Activated gamma-delta T cell treated with Interleukin-2 at 50 U/mL for 16 hours (primary cell): ENCODE data around the gene IRF2.
"Not testable (repeated sequence)": the region's sequence is repeated elsewhere in the genome, so short reads cannot be mapped to it uniquely, and the experiment has no call there.

ENCODE experiments used
- DNase-seq: peaks from one replicate; pipeline ENCODE4 v3.0.0-alpha.2; 2020

The IRF2 gene

DNA sequence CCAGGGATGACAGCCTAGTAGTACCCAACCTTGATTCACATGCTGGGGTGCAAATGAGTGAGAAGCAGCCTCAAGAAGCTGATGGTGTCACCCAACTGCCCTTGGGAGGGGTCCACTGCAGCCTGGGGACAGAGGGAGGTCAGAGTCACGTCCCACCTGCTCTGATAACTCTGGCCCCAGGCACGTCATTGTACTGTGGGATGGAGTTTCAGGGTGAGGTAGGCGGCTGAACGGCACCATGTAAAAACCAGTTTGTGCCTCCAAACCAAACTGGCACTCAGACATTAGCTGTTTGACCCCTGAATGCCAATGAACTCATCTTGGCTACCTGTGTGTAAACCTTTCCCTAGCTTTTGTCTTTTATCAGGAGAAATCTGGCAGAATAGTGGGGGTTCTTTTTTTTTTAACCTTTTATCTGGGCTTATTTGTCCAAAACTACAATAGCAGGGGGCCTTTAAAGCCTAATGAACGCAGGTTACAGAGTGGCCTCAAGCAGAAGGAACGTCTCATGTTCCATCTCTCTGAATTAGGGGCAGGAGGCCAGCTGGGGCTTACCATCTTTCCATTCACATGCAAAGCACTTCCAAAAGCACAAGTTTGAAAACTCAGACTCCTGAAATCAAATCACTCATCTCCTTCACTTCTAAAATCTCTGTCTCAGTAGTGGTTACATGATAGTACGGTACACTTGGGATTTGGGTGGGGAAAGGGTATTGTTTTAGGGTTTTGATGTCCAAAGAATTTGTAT lies 89.4 kb downstream of the IRF2 start:
- DNase-seq: no peak

DNA sequence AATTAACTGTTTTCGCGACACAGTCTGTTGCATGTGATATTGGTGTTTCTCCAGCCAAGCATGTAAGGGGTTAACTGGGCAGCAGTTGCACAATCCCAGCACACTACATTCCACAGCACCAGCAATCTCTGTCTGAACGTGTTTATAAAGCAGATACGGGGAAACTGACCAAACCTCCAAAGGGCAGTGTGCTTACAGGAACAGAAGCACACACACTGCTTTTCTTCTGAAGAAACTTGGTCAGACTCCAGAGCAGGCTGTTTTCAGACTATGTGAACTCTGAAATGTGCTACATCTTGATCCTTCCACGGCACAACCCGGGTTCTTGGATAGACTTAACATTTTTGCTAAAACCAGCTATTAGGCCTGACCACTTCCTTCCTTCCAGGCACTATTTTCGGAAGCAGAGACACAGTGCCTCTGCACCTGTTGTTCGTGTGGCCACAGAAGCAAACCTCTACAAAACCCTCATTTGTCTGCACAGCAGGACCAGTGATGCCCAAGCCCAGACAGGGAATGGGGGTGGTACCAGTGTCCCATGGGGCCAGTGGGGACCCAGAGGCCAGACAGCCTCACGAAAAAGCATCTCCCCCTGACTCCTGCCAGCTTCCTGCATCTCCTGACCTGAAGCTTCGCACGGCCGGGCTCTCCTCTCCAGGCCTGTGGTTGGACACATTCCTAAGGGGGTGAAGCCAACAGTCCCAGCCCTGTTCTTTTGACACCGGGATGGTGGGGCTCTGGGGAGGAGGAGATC lies 90.1 kb downstream of the IRF2 start:
- no peak for DNase-seq

DNA sequence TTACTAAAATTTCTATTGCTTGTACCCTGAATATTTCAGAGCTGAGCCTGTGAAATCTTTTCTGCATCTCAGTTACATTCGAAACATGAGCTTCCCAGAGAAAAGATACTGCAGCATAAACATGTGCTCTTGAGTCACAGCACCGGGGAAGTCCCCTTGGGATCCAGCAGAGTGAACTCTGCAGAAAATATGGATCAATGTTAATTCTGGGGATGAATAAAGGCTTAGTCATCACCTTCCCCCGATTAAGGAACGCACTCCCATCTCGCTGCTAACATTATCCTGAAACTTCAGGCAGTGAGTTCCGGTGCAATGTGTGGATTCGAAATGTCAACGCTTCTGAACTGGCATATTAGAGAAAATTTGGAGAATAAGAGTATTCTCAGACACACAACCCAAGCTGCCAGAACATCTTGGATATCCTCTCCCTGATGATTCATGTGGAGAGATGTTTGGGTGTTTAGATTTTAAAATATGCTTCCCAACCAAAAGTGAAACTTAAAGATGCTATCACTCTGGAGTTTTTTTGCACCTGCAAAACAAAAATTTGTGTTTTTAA lies 90.8 kb downstream of the IRF2 start:
- no peak for DNase-seq

DNA sequence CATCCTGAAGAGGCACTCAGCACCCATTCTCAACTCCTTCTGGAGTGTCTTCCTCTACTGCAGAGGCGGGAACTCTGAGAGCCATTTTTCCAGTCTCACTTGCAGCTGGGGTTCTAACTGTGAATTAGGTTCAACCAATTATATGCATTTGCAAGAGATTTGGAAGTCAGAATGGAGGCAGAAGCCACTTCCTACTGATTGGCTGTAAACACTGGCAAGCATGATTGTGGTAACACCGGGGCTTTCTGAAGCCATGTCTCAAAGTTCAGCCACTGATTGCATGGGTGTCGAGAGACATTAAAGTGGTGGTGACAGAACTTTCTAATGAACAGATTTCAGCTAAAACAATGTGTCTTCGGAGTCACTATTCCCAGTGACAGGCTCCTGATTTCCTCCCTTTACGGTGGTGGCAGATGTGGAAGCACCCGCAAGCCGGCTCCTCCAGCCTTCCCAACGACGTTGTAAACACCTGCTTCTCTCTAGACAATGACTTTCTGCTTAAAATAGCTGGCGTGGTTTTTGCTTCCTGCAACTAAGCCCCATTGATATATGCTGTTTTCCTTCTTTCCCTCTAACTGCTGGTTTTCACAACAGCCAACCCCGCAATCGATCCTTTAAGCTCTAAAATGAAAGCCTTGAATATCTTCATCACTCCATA lies 92.0 kb downstream of the IRF2 start:
- DNase-seq: no peak

DNA sequence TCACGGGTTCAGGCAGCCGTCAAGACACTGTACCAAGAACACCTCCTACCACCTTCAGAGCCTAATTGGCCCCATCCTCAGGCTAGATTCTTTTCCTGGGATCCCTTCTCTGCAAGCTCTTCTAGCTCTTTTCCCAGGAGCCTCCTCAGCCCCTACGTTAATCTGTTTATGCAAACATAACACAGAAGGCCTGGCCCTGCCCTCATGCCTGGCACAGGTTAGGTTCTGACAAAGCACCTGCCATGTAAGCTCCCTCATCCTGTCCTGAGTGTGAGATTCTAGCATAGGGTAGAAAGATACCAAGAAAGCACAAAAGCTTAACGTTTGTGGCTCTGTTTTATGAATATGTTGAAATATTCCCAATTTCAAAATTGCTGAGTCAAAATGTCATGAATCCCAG lies 93.6 kb downstream of the IRF2 start:
- no peak for DNase-seq

DNA sequence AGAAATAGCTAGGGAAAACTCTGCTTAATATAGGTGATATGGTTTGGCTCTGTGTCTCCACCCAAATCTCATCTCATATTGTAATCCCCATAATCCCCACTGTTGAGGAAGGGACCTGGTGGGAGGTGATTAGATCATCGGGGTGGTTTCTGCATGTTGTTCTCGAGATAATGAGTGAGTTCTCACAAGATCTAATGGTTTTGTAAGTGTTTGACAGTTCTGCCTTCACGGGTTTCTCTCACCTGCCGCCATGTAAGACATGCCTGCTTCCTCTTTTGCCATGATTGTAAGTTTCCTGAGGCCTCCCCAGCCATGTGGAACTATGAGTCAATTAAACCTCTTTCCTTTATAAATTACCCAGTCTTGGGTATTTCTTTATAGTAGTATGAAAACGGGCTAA lies 94.1 kb downstream of the IRF2 start:
- not testable (repeated sequence) for DNase-seq

DNA sequence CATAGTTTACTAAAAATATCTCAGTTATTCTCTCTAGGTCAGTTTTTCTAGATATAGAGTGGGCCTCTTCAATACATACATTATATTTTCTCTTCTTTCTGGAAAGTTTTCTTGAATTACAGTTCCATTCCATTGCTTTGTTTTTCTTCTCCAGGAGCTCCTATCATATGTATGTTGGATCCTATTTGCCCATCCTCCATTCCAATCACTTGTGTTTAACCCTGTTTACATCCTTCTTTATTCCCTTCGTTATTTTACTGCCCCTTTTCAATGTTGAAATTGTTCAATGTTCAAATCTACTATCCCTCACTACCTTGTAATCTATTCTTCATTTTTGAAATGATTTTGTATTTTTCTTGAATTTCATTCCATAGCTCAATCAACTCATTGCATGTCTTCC lies 97.4 kb downstream of the IRF2 start:
- no peak for DNase-seq

DNA sequence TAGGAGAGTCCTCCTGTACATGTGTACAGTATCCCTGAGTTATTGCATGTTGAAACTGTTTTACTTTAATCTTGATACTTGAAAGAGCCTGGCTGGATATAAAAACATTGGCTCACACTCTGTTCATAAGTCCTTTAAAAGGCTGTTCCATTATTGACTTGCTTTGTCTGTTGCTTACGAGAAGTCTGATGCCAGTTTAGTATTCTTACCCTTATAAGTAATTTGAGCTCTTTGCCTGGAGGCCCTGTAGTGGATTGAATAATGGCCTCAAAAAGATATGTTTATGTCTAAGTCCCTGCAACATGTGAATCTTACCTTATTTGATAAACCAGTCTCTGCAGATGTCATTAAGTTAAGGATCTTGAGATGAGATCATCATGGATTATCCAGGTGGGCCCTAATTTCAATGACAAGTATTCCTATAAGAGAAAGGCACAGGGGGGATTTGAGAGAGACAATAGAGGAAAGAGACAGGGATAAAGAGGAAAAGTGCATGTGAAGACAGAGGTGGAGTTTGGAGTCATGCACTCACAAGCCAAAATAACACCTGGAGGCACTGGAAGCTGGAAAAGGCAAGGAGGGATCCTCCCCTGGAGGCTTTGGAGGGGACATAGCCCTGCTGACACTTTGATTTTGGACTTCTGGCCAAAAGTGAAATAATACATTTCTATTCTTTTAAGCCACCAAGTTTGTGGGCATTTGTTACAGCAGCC lies 98.1 kb downstream of the IRF2 start:
- DNase-seq: no peak

DNA sequence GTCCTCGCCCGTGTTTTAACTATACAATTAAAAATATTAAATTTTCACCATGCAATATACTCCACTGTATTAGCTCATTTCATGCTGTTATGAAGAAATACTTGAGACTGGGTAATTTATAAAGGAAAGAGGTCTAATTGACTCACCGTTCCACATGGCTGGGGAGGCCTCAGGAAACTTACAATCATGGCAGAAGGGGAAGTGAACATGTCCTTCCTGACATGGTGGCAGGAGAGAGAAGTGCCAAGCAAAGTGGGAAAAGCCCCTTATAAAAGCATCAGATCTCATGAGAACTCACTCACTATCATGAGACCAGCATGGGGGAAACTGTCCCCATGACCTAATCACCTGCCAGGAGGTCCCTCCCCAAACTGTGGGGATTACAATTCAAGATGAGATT lies 98.7 kb downstream of the IRF2 start:
- not testable (repeated sequence) for DNase-seq

DNA sequence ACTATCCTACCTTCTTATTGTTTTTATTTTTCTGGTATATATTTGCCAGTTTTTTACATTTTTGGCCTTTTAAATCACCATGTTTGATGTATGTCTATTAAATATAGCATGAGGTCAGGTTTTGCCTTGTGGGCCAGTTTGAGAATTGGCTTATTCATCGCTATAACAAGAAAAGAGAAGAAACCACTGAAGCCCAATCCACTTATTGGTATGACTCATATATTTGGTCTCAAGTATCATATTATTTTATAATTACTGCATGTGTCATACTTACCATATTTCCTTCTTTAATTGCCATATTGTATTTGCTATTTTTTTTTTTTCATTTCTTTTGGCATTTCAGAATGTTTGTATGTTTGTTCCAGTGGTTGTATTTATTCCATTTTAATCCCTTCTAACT lies 99.3 kb downstream of the IRF2 start:
- no peak for DNase-seq

DNA sequence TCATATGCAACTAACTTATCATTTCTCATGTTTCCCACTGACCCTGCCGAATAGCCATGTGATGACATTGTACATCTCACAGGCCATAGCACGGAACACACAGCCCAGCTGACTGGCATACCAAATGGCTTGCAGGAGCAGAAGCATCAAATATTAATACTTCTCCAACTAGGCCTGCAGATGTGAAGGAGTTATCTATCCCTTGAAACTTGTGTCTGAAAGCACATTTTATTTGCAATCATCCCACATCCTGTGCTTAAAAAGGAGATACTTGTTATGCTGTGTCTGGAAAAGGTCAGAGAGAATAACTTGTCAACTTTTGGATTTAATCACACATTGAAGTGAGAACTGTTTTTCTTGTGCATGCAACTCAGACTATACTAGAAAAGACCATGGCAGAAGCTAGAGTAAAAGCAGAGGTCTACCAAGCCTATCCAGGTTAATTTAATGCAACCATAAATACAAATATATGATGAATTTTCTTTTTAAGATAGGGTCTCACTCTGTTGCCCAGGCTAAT lies 100.4 kb downstream of the IRF2 start:
- no peak for DNase-seq

DNA sequence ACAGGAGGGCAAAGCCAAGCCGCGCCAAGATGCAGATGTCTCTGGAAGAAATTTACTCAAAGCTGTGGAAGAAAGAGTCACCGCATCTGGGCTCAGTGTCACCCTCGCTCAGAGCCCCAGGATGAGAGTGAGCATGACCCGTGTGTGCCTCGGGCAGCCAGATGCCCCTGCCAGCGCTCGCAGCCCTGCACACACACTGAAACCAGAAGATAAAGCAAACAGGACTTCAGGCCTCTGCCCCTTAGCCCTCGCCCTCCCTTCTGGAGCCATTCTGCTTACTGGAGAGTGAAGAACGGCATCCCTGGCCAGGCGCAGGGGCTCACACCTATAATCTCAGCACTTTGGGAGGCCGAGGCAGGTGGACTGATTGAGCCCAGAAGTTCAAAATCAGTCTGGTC lies 103.0 kb downstream of the IRF2 start:
- DNase-seq: no peak

DNA sequence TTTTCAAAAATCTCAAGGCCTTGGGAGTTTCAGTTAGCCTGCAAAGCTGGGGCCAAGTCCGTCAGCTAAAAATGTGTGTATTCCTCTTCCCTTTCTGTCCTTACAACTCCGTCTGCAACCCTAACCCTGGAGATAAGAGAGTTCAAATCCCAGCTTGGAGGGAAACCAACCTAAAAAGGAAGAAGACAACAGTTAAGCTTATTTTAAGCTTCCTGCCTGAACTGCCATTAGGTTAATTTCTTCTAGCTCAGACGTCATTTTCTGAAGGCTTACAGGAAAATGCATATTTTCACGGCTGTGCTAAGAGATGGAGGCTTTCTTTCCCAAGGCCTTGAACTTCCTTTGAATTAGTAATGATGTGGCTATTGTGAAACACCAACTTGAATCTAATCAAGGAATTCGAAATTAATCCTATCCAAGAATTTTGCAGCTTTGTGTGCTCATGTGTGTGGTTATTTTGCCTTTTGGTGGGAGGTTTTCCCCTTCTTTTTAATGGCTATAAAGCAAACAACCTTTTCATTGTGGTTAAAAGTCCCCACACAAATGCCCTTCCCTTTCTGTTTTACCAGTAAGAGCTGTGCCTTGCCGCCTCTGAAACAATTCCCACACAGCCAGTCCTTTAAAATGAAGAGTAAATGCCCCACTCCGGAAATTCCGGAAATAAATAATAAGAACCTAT lies 103.5 kb downstream of the IRF2 start:
- DNase-seq: no peak

DNA sequence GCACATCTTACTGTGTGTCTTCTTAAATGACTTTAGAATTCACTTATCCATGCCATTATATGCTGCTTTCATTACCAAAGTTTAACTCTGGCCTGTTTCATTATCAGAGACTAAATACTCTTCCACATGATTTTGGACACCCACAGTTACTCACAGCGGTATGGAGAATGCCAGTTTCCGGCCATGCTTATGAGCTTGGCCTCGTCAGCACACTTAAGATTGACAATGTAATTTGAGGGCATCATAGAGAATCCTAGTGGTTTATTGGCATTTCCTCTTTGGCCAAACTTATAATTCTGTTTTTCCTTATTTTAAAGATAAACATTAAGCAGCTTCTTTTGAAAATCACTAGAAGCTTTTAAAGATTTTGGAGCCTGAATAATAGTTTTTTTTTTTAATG lies 104.5 kb downstream of the IRF2 start:
- DNase-seq: no peak

DNA sequence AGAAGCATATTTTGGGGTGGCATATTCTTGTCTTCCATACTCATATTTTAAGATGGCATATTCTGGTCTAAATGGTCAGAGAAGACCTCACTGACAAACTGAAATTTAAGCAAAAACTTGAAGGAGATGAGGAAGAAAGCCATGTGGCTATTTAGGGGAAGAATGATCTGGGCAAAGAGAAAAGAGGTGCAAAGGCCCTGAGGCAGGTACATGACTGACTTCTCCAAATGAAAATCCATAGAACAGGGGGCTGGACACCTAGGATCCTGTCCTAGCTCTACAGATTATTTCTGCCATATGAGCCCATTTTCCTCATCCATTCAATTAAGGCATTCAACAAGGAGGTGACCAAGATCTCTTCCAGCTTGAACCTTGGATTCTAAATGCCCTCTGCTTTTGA lies 105.6 kb downstream of the IRF2 start:
- no peak for DNase-seq

DNA sequence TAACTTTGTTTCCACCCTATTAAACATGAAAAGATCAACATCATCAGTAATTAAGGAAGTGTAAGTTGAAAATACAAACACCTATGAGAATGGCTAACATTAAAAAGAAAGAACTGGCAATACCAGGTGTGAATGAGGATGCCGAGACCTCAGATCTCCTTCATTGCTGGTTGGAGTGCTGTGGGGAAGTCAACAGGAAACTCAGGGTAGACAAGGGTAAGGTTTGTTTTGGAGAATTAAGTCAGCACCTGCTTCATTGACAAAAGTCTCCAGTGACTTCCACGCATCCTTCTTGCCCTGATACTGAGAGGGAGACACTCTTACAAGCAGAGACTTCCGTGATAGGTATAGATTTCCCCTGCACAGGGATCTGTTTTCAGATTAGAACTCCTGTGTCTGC lies 106.1 kb downstream of the IRF2 start:
- DNase-seq: no peak

DNA sequence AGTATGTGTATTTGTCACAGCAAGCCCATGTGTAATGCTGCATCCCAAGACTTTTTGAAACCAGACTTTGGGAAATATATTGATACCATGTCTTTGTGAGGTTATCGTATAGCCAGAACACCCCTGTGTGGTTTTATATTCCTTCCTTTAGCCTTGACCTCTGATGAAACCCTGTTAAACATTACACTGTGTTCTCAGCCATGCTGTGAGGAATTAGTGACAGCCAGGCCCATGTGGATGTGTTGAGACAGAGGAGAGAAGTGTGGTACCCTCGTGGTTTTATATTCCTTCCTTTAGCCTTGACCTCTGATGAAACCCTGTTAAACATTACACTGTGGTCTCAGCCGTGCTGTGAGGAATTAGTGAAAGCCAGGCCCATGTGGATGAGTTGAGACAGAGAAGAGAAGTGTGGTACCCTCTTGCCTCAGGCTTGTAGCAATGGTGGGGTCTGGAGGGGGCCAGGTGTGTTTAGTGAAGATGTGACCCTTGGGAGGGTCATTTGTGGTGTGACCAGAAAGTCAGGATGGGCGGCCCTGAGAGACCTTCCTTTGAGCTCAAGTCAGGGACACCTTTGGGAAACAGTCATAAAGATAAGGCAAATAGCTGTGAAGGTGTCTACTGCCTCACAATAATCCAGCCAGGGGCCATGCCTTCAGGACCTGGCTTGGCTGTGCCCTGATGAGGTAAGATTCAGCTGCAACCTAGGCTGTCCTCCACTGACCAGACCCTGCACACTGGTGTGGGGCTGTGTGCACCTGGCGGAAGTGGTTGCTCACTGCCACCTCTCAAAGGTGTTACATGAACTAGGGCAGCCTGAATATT lies 110.0 kb downstream of the IRF2 start:
- DNase-seq: no peak

DNA sequence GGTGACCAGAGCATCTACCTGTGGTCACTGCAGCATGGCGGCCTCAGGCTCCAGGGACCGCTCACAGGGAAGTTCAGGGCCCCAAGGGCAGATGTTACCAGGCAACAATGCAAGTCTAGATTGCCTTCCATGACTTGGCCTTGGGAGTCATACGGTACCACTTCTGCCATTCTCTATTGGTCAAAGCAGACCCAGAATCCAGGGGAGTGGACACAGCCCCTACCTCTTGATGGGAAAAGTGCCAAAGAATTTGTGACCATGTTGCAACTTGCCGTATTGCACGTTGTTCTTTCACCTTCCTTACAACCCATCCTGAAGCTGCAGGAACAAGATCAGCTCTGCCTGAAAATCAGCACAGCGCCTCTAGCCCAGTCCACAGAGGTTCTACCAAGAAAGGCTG lies 111.1 kb downstream of the IRF2 start:
- no peak for DNase-seq

DNA sequence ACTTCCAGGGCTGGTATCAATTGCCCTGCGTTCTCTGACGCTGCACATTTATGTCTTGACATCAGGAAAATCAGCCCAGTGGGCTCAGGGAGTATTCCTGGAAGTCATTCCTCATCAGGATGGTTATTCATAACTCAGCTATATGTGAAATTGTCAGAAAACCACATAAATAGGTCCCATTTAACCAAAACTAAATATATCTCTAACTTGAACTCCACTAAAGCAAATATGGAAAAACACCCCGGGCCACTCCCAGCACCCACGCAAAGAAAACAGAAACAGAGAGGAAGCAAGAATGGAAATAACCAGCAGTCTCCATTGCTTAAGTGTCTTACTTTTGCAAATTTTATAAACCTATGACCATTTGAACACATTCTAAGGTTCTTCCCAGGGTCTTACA lies 112.0 kb downstream of the IRF2 start:
- no peak for DNase-seq

DNA sequence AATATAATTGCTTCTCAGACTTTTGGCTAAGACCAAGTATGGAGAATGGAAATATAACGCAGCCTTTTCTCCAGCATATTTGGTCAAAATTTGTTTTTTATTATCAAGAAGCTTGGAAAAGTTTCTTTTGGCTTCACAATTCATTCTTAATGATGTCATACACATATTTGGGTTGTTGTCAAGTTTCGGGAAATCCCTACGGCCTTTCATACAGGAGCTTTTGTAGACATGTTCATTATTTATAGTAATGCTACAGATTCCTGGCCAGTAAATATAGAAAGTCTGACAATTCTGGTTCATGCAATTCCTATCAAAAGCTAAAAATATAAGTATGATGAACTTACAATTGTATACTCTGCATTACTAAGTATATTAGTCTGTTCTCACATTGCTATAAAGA lies 112.9 kb downstream of the IRF2 start:
- DNase-seq: no peak

DNA sequence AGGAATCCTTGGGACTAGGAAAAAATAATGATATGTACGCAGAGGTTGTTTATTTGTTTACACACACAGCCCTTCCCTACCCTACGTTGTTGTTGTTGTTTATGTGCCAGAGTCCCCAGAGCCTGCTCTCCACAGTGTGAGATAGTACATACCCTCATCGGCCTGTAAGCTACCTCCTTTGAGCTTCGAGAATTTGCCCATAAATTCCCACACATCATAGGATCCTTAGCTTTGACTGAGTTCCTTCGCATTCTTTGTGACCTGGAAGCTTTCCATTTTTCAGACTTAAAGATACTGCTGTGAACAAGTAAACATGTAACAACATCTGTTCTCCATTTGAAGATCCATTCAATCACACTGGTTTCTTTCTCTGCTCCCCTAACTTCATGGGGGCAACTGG lies 114.5 kb downstream of the IRF2 start:
- no peak for DNase-seq
